Erythroblast (primary cell): ENCODE results near the gene BTBD1.

Experiments used
- GATA1 ChIP-seq: IDR thresholded peaks from 2 replicates; pipeline ENCODE4 v1.6.1; 2011; ENCODE audit warnings: low read depth, mild to moderate bottlenecking, control low read depth, low read length, moderate library complexity
- POLR2A ChIP-seq: IDR thresholded peaks from 2 replicates; pipeline ENCODE4 v1.6.1; 2011; ENCODE audit warnings: mild to moderate bottlenecking, low read length

- TF ChIP-seq POLR2A (no peak), GATA1 (no peak)
These were observed 55.0 kb downstream of the BTBD1 start for GRCh38 chr15:83012076-83012426.
